CD4-positive, alpha-beta T cell (primary cell): ENCODE measurements around the gene WBP1L. TPM values are rescaled to one million over a fixed set of nuclear protein-coding genes. Genes with fewer than 3 reads are reported as not detected.

Experiments
- ATAC-seq: fragments of 200-7000 bp; cut with Tn5 transposase; one replicate; pipeline ENCODE4 v1.10.0; 2022; ENCODE audit warnings: mild to moderate bottlenecking; ENCODE audit not compliant: poor library complexity
- CTCF ChIA-PET: fragments of 350-600 bp; sonication (Branson Sonifier 250); formaldehyde crosslinking; loops from one replicate; lab custom pipeline; 2021; ENCODE audit warnings: antibody characterized with exemption, inconsistent platforms; lab: Charles Lee
- POLR2A ChIA-PET: fragments of 350-600 bp; sonication (Branson Sonifier 250); formaldehyde crosslinking; loops from one replicate; lab custom pipeline; 2021; ENCODE audit warnings: antibody characterized with exemption, inconsistent platforms; lab: Charles Lee
- DNase-seq, 14 experiments: peaks; one replicate each; pipeline ENCODE4 v3.0.0-alpha.2; 2013 to 2020; ENCODE audit warnings: mixed read lengths in 2 of 14
- H3K27ac ChIP-seq, 2 donors: one replicate each; pipeline versions ENCODE4 v1.5.1 to v1.7.0; 2013; ENCODE audit warnings: low read length in 2 of 2, low read depth in 1 of 2, mild to moderate bottlenecking in 1 of 2
- H3K27me3 ChIP-seq, 2 experiments: 1 replicate in 1 of 2; 2 replicates in 1 of 2; pipeline versions ENCODE4 v1.6.1 to v1.7.0; 2013; ENCODE audit warnings: low read length in 2 of 2, control low read depth in 1 of 2, mild to moderate bottlenecking in 1 of 2, moderate library complexity in 1 of 2; ENCODE audit not compliant: insufficient read depth in 2 of 2, control insufficient read depth in 1 of 2
- H3K36me3 ChIP-seq: one replicate; pipeline ENCODE4 v1.6.1; 2013; ENCODE audit warnings: low read length, control low read depth; ENCODE audit not compliant: insufficient read depth
- H3K4me1 ChIP-seq: one replicate; pipeline ENCODE4 v1.6.1; 2013; ENCODE audit warnings: low read length, control low read depth; ENCODE audit not compliant: insufficient read depth
- H3K4me3 ChIP-seq: one replicate; pipeline ENCODE4 v1.5.1; 2013; ENCODE audit warnings: mild to moderate bottlenecking, low read length, moderate library complexity
- H3K9me3 ChIP-seq, 2 experiments: 1 replicate in 1 of 2; 2 replicates in 1 of 2; pipeline versions ENCODE4 v1.6.1 to v1.7.0; 2013; ENCODE audit warnings: low read length in 2 of 2, mild to moderate bottlenecking in 2 of 2, control low read depth in 1 of 2, moderate library complexity in 1 of 2; ENCODE audit not compliant: control insufficient read depth in 1 of 2, insufficient read depth in 1 of 2
- H3K27ac Mint-ChIP-seq: one replicate; pipeline ENCODE4 v1.8.0; 2020; ENCODE audit warnings: mixed read lengths
- H3K27me3 Mint-ChIP-seq: one replicate; pipeline ENCODE4 v1.8.0; 2021; ENCODE audit warnings: mixed read lengths
- H3K36me3 Mint-ChIP-seq: one replicate; pipeline ENCODE4 v1.8.0; 2021; ENCODE audit warnings: low read depth, mixed read lengths
- H3K4me1 Mint-ChIP-seq: one replicate; pipeline ENCODE4 v1.8.0; 2021; ENCODE audit warnings: low read depth, mixed read lengths
- H3K4me3 Mint-ChIP-seq: one replicate; pipeline ENCODE4 v1.8.0; 2020; ENCODE audit warnings: mild to moderate bottlenecking, mixed read lengths
- H3K9me3 Mint-ChIP-seq: one replicate; pipeline ENCODE4 v1.8.0; 2020; ENCODE audit warnings: mixed read lengths
- intact Hi-C, 2 experiments: fragments of 100-400 bp; cut with DNase I in 1 of 2; cut with micrococcal nuclease in 1 of 2; formaldehyde crosslinking; loops; one replicate each; pipeline versions ENCODE4 v1.15.1 to v1.9.0; 2023 to 2025; cut with DNase I, micrococcal nuclease
- total RNA-seq, 174 experiments: library from RNA in 2 of 174; stranded (reverse) in 2 of 174; gene quantifications; one replicate each; pipeline ENCODE4 v1.2.3 and lab custom pipeline; 2021 to 2026
- TF ChIP-seq, protein P1 (sequence below): fragments of 200-600 bp; IDR thresholded peaks from one replicate; pipeline ENCODE4 v1.8.0; 2022; ENCODE audit warnings: antibody characterized with exemption, mild to moderate bottlenecking

Gene WBP1L
- total RNA-seq, 2 experiments from 2014 or later = 6.1 to 6.5 TPM

DNA sequence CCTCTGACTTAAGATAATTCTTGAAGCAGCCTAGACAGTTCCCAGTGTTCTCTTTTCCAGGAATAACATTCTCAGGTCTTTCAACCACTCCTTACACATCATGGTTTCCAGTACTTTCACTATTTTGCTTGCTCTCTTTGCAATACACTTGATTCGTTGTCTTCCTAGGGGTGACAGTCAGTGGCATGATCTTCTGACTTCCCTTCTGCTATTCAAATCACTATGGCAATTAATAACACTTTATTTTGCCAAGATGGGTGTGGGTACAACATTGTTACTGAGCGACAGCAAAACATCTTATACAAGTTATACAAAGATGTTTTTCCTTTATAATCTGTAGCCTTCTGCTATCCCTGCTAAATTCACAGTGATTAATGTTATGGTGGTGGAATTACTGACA lies 44.9 kb upstream of the WBP1L start:
- H3K4me1 Mint-ChIP-seq = no peaks in the 10 kb centered on the region
- intact Hi-C loops = no loop called here
- H3K27me3 Mint-ChIP-seq = no peaks in the 10 kb centered on the region
- Histone ChIP-seq H3K4me1 (no peaks in the 10 kb centered on the region), H3K4me3 (no peak overlapping the region), H3K27me3 (no peaks in the 10 kb centered on the region), H3K27ac (no peak overlapping the region), H3K9me3 (no peaks in the 10 kb centered on the region), H3K36me3 (peaks cover 34% of the 10 kb centered on the region)
- no peak overlapping the region for H3K27ac Mint-ChIP-seq
- POLR2A ChIA-PET = no interaction called here
- peaks cover 59% of the 10 kb centered on the region for H3K36me3 Mint-ChIP-seq
- H3K4me3 Mint-ChIP-seq = no peak overlapping the region
- TF ChIP-seq, protein P1, sequence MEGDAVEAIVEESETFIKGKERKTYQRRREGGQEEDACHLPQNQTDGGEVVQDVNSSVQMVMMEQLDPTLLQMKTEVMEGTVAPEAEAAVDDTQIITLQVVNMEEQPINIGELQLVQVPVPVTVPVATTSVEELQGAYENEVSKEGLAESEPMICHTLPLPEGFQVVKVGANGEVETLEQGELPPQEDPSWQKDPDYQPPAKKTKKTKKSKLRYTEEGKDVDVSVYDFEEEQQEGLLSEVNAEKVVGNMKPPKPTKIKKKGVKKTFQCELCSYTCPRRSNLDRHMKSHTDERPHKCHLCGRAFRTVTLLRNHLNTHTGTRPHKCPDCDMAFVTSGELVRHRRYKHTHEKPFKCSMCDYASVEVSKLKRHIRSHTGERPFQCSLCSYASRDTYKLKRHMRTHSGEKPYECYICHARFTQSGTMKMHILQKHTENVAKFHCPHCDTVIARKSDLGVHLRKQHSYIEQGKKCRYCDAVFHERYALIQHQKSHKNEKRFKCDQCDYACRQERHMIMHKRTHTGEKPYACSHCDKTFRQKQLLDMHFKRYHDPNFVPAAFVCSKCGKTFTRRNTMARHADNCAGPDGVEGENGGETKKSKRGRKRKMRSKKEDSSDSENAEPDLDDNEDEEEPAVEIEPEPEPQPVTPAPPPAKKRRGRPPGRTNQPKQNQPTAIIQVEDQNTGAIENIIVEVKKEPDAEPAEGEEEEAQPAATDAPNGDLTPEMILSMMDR = no peak
- ATAC-seq (no peak), DNase-seq (no peak)
- CTCF ChIA-PET = no interaction called here
- no peaks in the 10 kb centered on the region for H3K9me3 Mint-ChIP-seq

DNA sequence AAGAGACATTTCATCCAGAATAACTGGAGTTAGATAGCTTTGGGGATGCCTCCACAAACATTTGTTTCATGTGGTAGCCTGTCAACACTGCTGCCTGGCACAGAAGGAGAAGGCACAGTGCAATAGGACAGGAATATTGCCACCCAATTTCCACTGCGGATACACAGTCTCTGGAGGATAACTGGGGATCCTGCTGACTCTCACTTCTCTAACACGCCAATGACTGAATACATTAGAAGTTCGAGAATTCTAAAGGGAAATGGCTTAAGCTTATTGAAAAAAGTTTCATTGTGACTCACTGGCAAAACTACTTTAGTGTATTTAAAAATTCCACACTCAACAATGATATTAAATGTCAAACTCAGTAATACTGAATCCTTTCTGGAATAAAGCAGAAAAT lies 42.5 kb upstream of the WBP1L start:
- Histone ChIP-seq H3K27me3 (no peaks in the 10 kb centered on the region), H3K27ac (no peak overlapping the region), H3K9me3 (no peaks in the 10 kb centered on the region), H3K4me1 (no peaks in the 10 kb centered on the region), H3K36me3 (peaks cover 35% of the 10 kb centered on the region), H3K4me3 (no peak overlapping the region)
- H3K4me3 Mint-ChIP-seq = no peak overlapping the region
- intact Hi-C loops = no loop called here
- peaks cover 50% of the 10 kb centered on the region for H3K36me3 Mint-ChIP-seq
- H3K9me3 Mint-ChIP-seq = no peaks in the 10 kb centered on the region
- ChIA-PET CTCF (interaction anchor here (1.1 kb wide), 1 partner anchor 12 kb away, joined by 3 read pairs; no protein-coding TSS in a partner anchor), POLR2A (interaction anchor here (0.6 to 1.7 kb wide), 2 partner anchors 9 to 74 kb away, joined by 3 to 4 read pairs; no protein-coding TSS in a partner anchor)
- no peak for DNase-seq
- H3K4me1 Mint-ChIP-seq = peaks cover 2% of the 10 kb centered on the region
- ATAC-seq = no peak
- TF ChIP-seq, protein P1 = no peak
- no peak overlapping the region for H3K27ac Mint-ChIP-seq
- H3K27me3 Mint-ChIP-seq = no peaks in the 10 kb centered on the region

DNA sequence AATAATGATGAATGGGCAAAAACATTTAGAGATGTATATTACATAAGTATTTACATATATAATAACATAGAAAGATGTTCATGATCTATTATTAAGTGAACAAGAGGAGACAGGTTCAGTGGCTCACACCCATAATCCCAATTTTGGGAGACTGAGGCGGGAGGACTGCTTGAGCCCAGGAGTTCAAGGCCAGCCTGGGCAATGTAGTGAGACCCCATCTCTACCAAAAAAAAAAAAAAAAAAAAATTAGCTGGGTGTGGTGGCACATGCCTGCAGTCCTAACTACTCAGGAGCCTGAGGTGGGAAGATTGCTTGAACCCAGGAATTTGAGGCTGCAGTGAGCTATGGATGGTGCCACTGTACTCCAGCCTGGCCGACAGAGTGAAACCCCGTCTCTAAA lies 42.0 kb upstream of the WBP1L start:
- H3K4me3 ChIP-seq = no peak overlapping the region
- TF ChIP-seq, protein P1 = no peak
- CTCF ChIA-PET = interaction anchor here (1.1 kb wide), 1 partner anchor 12 kb away, joined by 3 read pairs; no protein-coding TSS in a partner anchor
- no peak overlapping the region for H3K27ac ChIP-seq
- no peaks in the 10 kb centered on the region for H3K27me3 Mint-ChIP-seq
- DNase-seq = no peak
- POLR2A ChIA-PET = interaction anchor here (0.6 to 1.7 kb wide), 2 partner anchors 9 to 73 kb away, joined by 3 to 4 read pairs; no protein-coding TSS in a partner anchor
- H3K27ac Mint-ChIP-seq = no peak overlapping the region
- H3K27me3 ChIP-seq = no peaks in the 10 kb centered on the region
- no peaks in the 10 kb centered on the region for H3K4me1 ChIP-seq
- ATAC-seq = no peak
- H3K9me3 ChIP-seq = no peaks in the 10 kb centered on the region
- peaks cover 4% of the 10 kb centered on the region for H3K4me1 Mint-ChIP-seq
- no peak overlapping the region for H3K4me3 Mint-ChIP-seq
- intact Hi-C loops = no loop called here
- peaks cover 45% of the 10 kb centered on the region for H3K36me3 Mint-ChIP-seq
- no peaks in the 10 kb centered on the region for H3K9me3 Mint-ChIP-seq
- H3K36me3 ChIP-seq = peaks cover 30% of the 10 kb centered on the region
